ENCODE data around the gene GRM4.

Gene GRM4

GRCh38 chr6:34039943-34040342 is 105.9 kb downstream of the GRM4 start:
- H3K9me3 ChIP-seq, result no peaks in the 10 kb centered on the region
- peaks cover 5% of the 10 kb centered on the region for H3K27me3 ChIP-seq
- H3K36me3 ChIP-seq, result no peaks in the 10 kb centered on the region
- no peak for TF ChIP-seq CTCF (IDR thresholded peaks at IDR 0.05)
- H3K4me3 ChIP-seq (ENCODE audit: low read depth in 1 of 2, low read length in 1 of 2), result no peak overlapping the region
- H3K4me1 ChIP-seq (ENCODE audit: control insufficient read depth in 1 of 2, insufficient read depth in 1 of 2, low read depth in 1 of 2, low read length in 1 of 2), result no peaks in the 10 kb centered on the region
- H3K27ac ChIP-seq, result no peak overlapping the region

DNA sequence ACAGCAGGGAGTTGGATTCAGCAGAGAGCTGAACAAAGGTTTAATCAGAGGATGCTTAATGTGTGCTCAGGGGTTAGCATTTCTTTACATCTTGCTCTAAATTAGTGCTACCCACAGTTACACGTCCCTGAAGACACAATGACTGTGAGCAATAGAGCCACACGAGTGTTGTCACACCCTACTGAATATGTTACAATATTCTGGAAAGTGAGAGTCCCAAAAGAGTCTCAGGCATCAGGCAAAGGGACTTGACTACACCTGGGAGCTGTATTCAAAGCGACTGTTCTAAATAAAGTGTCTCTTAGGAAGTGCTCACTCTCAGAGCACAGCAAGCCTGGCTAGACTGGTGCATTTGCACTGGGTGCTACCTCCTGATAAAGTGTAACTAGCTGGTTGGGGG is 108.7 kb downstream of the GRM4 start:
- peaks cover 3% of the 10 kb centered on the region for H3K27me3 ChIP-seq
- TF ChIP-seq CTCF (IDR thresholded peaks at IDR 0.05), result no peak

GRCh38 chr6:34036357-34037069 is 109.4 kb downstream of the GRM4 start:
- H3K4me3 ChIP-seq (ENCODE audit: low read depth in 1 of 2, low read length in 1 of 2), result no peak overlapping the region
- no peaks in the 10 kb centered on the region for H3K9me3 ChIP-seq
- H3K27me3 ChIP-seq, result peaks cover 3% of the 10 kb centered on the region
- TF ChIP-seq CTCF (IDR thresholded peaks at IDR 0.05), result no peak
- H3K36me3 ChIP-seq, result no peaks in the 10 kb centered on the region
- no peak overlapping the region for H3K27ac ChIP-seq
- no peaks in the 10 kb centered on the region for H3K4me1 ChIP-seq (ENCODE audit: control insufficient read depth in 1 of 2, insufficient read depth in 1 of 2, low read depth in 1 of 2, low read length in 1 of 2)

More for the DNA sequence above, 108.7 kb downstream of the GRM4 start:
- Histone ChIP-seq H3K36me3 (no peaks in the 10 kb centered on the region), H3K4me3 (ENCODE audit: low read depth in 1 of 2, low read length in 1 of 2) (no peak overlapping the region), H3K4me1 (ENCODE audit: control insufficient read depth in 1 of 2, insufficient read depth in 1 of 2, low read depth in 1 of 2, low read length in 1 of 2) (no peaks in the 10 kb centered on the region), H3K27ac (no peak overlapping the region), H3K9me3 (no peaks in the 10 kb centered on the region)

DNA sequence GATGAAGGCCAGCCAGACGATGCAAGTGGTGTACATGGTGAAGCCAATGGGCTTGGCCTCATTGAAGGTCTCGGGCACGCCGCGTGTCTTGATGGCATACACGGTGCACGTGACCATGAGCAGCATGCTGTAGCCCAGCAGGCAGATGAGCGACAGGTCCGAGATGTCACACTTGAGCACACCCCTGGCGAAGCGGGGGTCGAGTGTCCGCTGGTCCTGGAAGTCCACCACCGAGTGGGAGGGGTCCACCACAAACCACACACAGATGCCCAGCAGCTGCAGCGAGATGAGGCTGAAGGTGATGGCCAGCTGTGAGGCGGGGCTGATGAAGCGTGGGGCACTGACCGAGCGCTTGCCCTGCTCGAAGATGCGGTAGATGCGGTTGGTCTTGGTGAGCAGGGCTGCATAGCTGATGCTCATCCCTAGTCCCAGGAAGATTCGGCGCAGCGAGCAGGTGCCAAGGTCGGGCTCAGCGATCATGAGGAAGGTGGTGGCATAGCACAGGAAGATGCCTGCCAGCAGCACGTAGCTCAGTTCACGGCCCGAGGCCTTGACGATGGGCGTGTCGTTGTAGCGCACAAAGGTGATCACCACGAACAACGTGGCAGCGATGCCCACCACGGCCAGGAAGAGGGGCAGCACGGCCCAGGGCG is 110.1 kb downstream of the GRM4 start:
- H3K9me3 ChIP-seq, result no peaks in the 10 kb centered on the region
- no peaks in the 10 kb centered on the region for H3K36me3 ChIP-seq
- H3K4me1 ChIP-seq (ENCODE audit: control insufficient read depth in 1 of 2, insufficient read depth in 1 of 2, low read depth in 1 of 2, low read length in 1 of 2), result no peaks in the 10 kb centered on the region
- H3K4me3 ChIP-seq (ENCODE audit: low read depth in 1 of 2, low read length in 1 of 2), result no peak overlapping the region
- peaks cover 3% of the 10 kb centered on the region for H3K27me3 ChIP-seq
- TF ChIP-seq CTCF (IDR thresholded peaks at IDR 0.05), result no peak
- no peak overlapping the region for H3K27ac ChIP-seq

- H3K27me3 ChIP-seq, result peaks cover 3% of the 10 kb centered on the region
- H3K27ac ChIP-seq, result no peak overlapping the region
- TF ChIP-seq CTCF (IDR thresholded peaks at IDR 0.05), result no peak
- H3K36me3 ChIP-seq, result no peaks in the 10 kb centered on the region
- H3K4me3 ChIP-seq (ENCODE audit: low read depth in 1 of 2, low read length in 1 of 2), result no peak overlapping the region
- H3K9me3 ChIP-seq, result no peaks in the 10 kb centered on the region
- no peaks in the 10 kb centered on the region for H3K4me1 ChIP-seq (ENCODE audit: control insufficient read depth in 1 of 2, insufficient read depth in 1 of 2, low read depth in 1 of 2, low read length in 1 of 2)
Measured at GRCh38 chr6:34035161-34035560, 110.7 kb downstream of the GRM4 start.

Measured in neutrophil (primary cell).